ENCODE results near the gene GAS2L3. TPM values are rescaled to one million over a fixed set of nuclear protein-coding genes. Genes with fewer than 3 reads are reported as not detected.
"Not testable (repeated sequence)": the region's sequence is repeated elsewhere in the genome, so short reads cannot be mapped to it uniquely, and the experiment has no call there.

Gene GAS2L3
- total RNA-seq, 1 donor from 2014 or later = 2.5 TPM

- H3K4me3 ChIP-seq (ENCODE audit: low read depth, low read length) = no peak overlapping the region
- H3K27me3 ChIP-seq (ENCODE audit: control insufficient read depth, insufficient read depth, low read length) = no peaks in the 10 kb centered on the region
- no peak for DNase-seq (ENCODE audit: low read depth)
- no peaks in the 10 kb centered on the region for H3K36me3 ChIP-seq (ENCODE audit: control insufficient read depth, insufficient read depth, low read length)
- no peak for TF ChIP-seq CTCF (IDR thresholded peaks at IDR 0.05; ENCODE audit: insufficient read depth, low read length, poor library complexity, severe bottlenecking)
Observed at GRCh38 chr12:100608776-100609175, 35.3 kb downstream of the GAS2L3 start.

DNA sequence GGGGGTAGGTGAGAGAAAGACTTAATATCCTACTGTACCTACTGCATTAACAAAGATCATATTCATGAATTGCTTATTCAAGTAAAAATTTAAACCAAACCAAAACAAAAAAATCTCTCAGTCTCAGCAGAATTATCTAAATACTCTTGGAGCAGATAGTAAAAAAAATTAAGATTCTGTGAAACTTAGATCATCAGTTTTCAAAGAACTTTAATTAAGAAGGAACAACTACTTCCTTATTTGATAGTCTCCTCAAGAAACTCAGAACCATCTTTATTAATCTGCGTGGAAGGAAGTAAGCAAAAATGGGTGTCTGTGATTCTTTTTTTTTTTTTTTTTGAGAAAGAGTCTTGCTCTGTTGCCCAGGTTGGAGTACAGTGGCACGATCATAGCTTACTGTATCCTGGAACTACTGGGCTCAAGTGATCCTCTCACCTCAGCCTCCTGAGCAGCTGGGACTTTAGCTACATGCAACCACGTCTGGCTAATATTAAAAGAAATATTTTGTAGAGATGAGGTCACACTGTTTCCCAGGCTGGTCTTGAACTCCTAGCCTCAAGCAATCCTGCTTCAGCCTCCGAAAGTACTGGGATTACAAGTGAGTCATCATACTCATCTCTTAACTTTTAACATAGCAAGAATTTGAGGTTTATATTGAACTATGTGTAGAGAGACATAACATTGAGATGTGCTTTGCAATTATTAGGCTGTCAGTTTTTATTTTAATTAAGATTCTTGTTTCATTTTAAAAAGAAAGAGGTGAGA, 37.4 kb downstream of the GAS2L3 start:
- H3K4me3 ChIP-seq (ENCODE audit: low read depth, low read length) = no peak overlapping the region
- DNase-seq (ENCODE audit: low read depth) = no peak
- H3K27me3 ChIP-seq (ENCODE audit: control insufficient read depth, insufficient read depth, low read length) = no peaks in the 10 kb centered on the region
- H3K36me3 ChIP-seq (ENCODE audit: control insufficient read depth, insufficient read depth, low read length) = no peaks in the 10 kb centered on the region
- no peak for TF ChIP-seq CTCF (IDR thresholded peaks at IDR 0.05; ENCODE audit: insufficient read depth, low read length, poor library complexity, severe bottlenecking)

DNA sequence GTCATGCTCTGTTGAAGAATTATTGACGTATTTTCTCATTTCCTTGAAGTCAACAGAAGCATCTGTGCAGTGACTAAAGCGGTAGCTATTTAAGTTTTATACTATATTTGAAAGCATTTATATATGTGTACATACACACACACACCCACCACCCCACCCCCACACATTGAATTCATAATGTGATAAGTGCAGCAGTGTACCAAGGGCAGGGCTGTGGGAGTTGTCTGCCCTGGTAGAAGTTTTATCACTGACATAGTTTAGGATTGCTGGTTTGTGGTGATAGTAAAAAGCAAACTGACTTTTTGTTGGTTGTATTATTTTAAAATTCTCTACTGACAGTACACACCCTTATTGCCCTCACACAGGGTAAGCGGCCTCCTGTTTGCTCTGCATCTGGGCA, 39.1 kb downstream of the GAS2L3 start:
- H3K36me3 ChIP-seq (ENCODE audit: control insufficient read depth, insufficient read depth, low read length) = no peaks in the 10 kb centered on the region
- no peaks in the 10 kb centered on the region for H3K27me3 ChIP-seq (ENCODE audit: control insufficient read depth, insufficient read depth, low read length)
- DNase-seq (ENCODE audit: low read depth) = no peak
- no peak for TF ChIP-seq CTCF (IDR thresholded peaks at IDR 0.05; ENCODE audit: insufficient read depth, low read length, poor library complexity, severe bottlenecking)
- H3K4me3 ChIP-seq (ENCODE audit: low read depth, low read length) = no peak overlapping the region

- Histone ChIP-seq H3K36me3 (ENCODE audit: control insufficient read depth, insufficient read depth, low read length) (no peaks in the 10 kb centered on the region), H3K4me3 (ENCODE audit: low read depth, low read length) (no peak overlapping the region), H3K27me3 (ENCODE audit: control insufficient read depth, insufficient read depth, low read length) (no peaks in the 10 kb centered on the region)
- DNase-seq (ENCODE audit: low read depth) = no peak
- no peak for TF ChIP-seq CTCF (IDR thresholded peaks at IDR 0.05; ENCODE audit: insufficient read depth, low read length, poor library complexity, severe bottlenecking)
Observed at GRCh38 chr12:100624571-100624970, 51.1 kb downstream of the GAS2L3 start.

- Histone ChIP-seq H3K4me3 (ENCODE audit: low read depth, low read length) (no peak overlapping the region), H3K36me3 (ENCODE audit: control insufficient read depth, insufficient read depth, low read length) (no peaks in the 10 kb centered on the region), H3K27me3 (ENCODE audit: control insufficient read depth, insufficient read depth, low read length) (no peaks in the 10 kb centered on the region)
- no peak for TF ChIP-seq CTCF (IDR thresholded peaks at IDR 0.05; ENCODE audit: insufficient read depth, low read length, poor library complexity, severe bottlenecking)
- no peak for DNase-seq (ENCODE audit: low read depth)
Observed at GRCh38 chr12:100632445-100632892, 59.0 kb downstream of the GAS2L3 start.

DNA sequence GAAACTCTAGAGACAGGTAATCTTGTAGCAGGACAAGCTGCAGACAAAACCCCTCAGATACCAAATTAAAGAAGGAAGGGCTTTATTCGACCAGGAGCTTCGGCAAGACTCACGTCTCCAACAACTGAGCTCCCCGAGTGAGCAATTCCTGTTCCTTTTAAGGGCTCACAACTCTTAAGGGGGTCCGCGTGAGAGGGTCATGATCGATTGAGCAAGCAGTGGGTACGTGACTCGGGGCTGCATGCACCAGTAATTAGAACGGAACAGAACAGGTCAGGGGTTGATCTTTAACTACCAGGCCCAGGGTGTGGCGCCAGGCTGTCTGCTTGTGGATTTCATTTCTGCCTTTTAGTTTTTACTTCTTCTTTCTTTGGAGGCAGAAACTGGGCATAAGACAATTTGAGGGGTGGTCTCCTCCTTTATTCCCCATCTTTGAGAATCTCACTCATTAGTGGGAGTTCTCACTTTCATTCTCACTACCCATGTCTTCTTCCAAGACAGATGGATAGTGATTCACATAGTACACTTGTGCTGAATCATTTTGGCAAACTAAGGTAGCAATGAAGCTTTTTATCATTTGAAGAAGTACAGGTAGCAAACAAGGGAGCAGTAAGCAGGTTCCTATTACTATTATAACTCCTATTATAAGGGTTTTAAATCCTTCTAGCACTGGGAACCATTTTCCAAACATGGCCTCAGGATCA, 59.8 kb downstream of the GAS2L3 start:
- not testable (repeated sequence) for H3K4me3 ChIP-seq (ENCODE audit: low read depth, low read length); H3K36me3 ChIP-seq (ENCODE audit: control insufficient read depth, insufficient read depth, low read length); H3K27me3 ChIP-seq (ENCODE audit: control insufficient read depth, insufficient read depth, low read length); DNase-seq (ENCODE audit: low read depth)
